Measurements from ENCODE around the gene SRRM4.

SRRM4 gene

DNA sequence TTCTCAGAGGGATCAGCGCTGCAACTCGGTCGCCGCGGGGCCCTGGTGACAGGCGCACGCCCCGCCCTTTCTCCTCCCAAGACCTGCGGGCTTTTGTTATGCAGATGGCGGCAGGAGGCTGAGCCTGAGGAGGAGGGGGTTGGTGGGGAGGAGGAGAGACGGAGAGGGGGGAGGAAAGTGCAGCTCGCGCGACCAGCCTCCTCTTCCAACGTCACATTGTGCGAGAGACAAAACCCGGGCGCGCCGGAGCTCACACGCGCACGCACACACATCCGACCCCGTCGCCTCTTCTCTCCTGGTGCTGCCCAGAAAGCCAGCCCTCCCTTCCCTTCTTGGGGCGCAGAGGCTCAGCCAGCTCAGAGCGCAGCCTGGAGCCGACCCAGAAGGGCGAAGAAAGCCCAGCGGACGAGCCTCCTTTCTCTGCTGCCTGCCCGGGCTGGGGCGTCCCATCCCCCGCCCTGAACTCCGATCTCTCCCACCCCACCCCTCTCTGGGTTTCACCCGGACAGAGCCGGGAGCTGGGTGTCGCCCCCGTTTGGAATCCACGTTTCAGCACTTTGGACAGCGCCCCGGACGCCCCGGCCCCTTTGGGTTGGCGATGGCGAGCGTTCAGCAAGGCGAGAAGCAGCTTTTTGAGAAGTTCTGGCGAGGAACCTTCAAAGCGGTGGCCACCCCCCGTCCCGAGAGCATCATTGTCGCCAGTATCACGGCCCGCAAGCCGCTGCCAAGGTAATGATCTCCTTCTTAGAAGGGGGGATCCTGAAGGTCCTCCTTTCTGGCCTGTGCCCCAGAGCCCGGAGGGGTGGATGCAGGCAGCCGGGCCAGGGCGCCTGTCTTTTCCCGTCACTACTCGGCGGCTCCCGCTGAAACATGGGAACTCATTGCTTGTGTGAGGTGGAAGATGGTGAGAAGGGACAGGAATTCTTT is at the start of gene SRRM4:
Gene SRRM4, plus strand, starts transcription at position 257 of the 927 bp plus-strand sequence. Its CDS starts 342 bp downstream, at position 599.
- peaks cover 0 to 12% of the 10 kb centered on the region in 2 donors for H3K4me1 ChIP-seq (ENCODE audit: control insufficient read depth in 1 of 2, insufficient read depth in 2 of 2, low read length in 2 of 2)
- H3K36me3 ChIP-seq (ENCODE audit: control insufficient read depth in 1 of 2, insufficient read depth in 2 of 2, low read length in 2 of 2): no peaks in the 10 kb centered on the region
- H3K9me3 ChIP-seq (ENCODE audit: control insufficient read depth in 1 of 2, low read length in 2 of 2): no peaks in the 10 kb centered on the region
- peaks cover 23% of the 10 kb centered on the region for H3K27me3 ChIP-seq (ENCODE audit: low read depth, low read length)
- peak within 1 kb of the TSS in 1 of 2 donors; percentile 41 for H3K4me3 ChIP-seq (ENCODE audit: low read depth in 1 of 2, low read length in 2 of 2)
- no peak within 1 kb of the TSS for H3K27ac ChIP-seq (ENCODE audit: low read length)

DNA sequence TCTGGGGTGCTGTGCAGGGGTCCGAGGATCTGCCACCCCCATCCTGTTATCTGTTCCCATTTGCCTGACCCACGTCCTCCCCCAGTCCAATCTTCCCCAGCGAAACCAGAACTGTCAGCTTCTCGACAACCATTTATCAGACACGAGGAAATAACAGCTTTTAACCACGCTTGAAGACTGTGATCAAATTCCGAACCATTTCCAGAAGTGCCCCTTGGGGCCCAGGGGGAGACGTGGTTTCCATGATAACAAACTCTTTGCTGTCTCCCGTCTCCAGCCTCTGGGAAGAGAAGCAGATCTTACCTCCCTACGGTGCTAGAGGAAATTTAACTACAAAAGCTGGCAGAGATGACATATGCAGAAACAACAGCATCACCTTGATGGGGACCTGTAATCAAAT is 35.1 kb upstream of the SRRM4 start:
- no peak overlapping the region for H3K4me3 ChIP-seq (ENCODE audit: low read depth in 1 of 2, low read length in 2 of 2)
- H3K27ac ChIP-seq (ENCODE audit: low read length): no peak overlapping the region
- H3K27me3 ChIP-seq (ENCODE audit: low read depth, low read length): no peaks in the 10 kb centered on the region
- no peaks in the 10 kb centered on the region for H3K4me1 ChIP-seq (ENCODE audit: control insufficient read depth in 1 of 2, insufficient read depth in 2 of 2, low read length in 2 of 2)
- no peaks in the 10 kb centered on the region for H3K9me3 ChIP-seq (ENCODE audit: control insufficient read depth in 1 of 2, low read length in 2 of 2)
- H3K36me3 ChIP-seq (ENCODE audit: control insufficient read depth in 1 of 2, insufficient read depth in 2 of 2, low read length in 2 of 2): no peaks in the 10 kb centered on the region

- H3K27me3 ChIP-seq (ENCODE audit: low read depth, low read length): no peaks in the 10 kb centered on the region
Measured at GRCh38 chr12:118958520-118958919, 22.8 kb upstream of the SRRM4 start.

DNA sequence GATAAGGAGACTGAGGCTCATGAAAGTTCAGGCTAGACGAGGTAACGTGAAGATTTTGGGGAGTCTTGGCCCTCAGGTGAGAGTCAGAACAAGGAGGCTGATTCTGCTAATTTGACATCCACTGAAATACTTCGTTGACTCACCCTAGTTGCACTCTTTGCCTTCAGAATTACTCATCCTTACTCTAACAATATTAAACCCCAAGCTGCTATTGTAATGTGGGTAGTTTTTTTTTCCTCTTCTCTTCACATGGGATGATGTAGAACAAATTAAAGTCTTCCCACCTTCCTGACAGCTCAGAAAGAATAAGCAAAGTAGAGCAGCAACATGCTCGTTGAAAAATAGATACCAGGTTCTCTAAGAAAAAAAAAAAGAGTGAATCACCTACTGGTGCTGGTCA is 22.0 kb upstream of the SRRM4 start:
- Histone ChIP-seq H3K4me3 (ENCODE audit: low read depth in 1 of 2, low read length in 2 of 2) (no peak overlapping the region), H3K27me3 (ENCODE audit: low read depth, low read length) (no peaks in the 10 kb centered on the region), H3K9me3 (ENCODE audit: control insufficient read depth in 1 of 2, low read length in 2 of 2) (peaks cover 0 to 3% of the 10 kb centered on the region in 2 donors), H3K36me3 (ENCODE audit: control insufficient read depth in 1 of 2, insufficient read depth in 2 of 2, low read length in 2 of 2) (no peaks in the 10 kb centered on the region), H3K4me1 (ENCODE audit: control insufficient read depth in 1 of 2, insufficient read depth in 2 of 2, low read length in 2 of 2) (no peaks in the 10 kb centered on the region), H3K27ac (ENCODE audit: low read length) (no peak overlapping the region)

More at GRCh38 chr12:118958520-118958919, 22.8 kb upstream of the SRRM4 start:
- no peak overlapping the region for H3K4me3 ChIP-seq (ENCODE audit: low read depth in 1 of 2, low read length in 2 of 2)
- no peaks in the 10 kb centered on the region for H3K36me3 ChIP-seq (ENCODE audit: control insufficient read depth in 1 of 2, insufficient read depth in 2 of 2, low read length in 2 of 2)
- H3K27ac ChIP-seq (ENCODE audit: low read length): no peak overlapping the region
- H3K4me1 ChIP-seq (ENCODE audit: control insufficient read depth in 1 of 2, insufficient read depth in 2 of 2, low read length in 2 of 2): no peaks in the 10 kb centered on the region
- peaks cover 0 to 3% of the 10 kb centered on the region in 2 donors for H3K9me3 ChIP-seq (ENCODE audit: control insufficient read depth in 1 of 2, low read length in 2 of 2)

DNA sequence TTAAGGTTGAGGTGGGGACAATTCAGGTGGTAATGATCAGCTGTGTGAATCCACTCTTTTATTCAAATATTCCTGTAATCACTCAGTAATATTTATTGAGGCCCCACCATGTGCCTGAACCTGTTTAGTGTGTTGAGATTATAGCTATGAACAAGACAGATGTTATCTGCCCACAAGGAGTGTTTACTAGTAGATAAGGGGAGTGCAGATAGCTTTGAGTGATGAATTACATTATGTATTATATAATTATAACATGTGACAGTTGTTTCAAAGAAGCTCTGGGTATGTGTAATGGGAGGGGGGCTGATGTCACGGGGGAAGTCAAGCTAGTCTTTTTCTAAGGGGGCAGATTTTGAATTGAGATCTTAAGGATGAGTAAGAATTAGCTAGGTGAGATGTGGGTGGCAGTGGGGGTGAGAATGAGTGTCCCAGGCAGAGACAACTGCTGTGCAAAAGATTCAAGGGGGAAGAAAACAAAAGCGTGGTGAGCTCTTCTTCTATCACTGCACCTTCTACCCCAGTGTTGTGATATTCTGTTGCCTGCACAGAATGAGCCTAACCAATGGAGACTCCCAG is 21.3 kb upstream of the SRRM4 start:
- H3K27ac ChIP-seq (ENCODE audit: low read length): no peak overlapping the region
- H3K36me3 ChIP-seq (ENCODE audit: control insufficient read depth in 1 of 2, insufficient read depth in 2 of 2, low read length in 2 of 2): no peaks in the 10 kb centered on the region
- H3K27me3 ChIP-seq (ENCODE audit: low read depth, low read length): no peaks in the 10 kb centered on the region
- peaks cover 0 to 3% of the 10 kb centered on the region in 2 donors for H3K9me3 ChIP-seq (ENCODE audit: control insufficient read depth in 1 of 2, low read length in 2 of 2)
- no peak overlapping the region for H3K4me3 ChIP-seq (ENCODE audit: low read depth in 1 of 2, low read length in 2 of 2)
- H3K4me1 ChIP-seq (ENCODE audit: control insufficient read depth in 1 of 2, insufficient read depth in 2 of 2, low read length in 2 of 2): no peaks in the 10 kb centered on the region

DNA sequence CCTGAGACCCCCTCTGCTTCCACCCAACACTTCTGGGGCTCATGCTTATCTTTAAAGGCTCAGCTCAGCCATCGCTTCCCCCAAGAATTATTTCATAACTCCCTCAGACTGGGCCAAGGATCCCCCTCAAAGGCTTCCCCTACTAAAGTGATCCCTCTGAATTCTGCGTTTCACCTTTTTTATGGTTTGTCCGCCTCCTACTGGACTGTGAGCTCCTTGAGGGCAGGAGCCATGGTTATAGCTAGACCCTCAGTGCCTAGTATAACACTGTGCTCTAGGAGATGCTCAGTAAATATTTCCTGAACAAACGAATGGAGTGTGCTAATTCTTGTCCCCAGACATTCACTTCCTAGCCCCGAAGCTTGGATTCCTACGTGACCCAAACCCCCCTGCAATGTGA is 20.5 kb upstream of the SRRM4 start:
- H3K4me3 ChIP-seq (ENCODE audit: low read depth in 1 of 2, low read length in 2 of 2): no peak overlapping the region
- no peaks in the 10 kb centered on the region for H3K27me3 ChIP-seq (ENCODE audit: low read depth, low read length)
- no peak overlapping the region for H3K27ac ChIP-seq (ENCODE audit: low read length)
- peaks cover 0 to 3% of the 10 kb centered on the region in 2 donors for H3K9me3 ChIP-seq (ENCODE audit: control insufficient read depth in 1 of 2, low read length in 2 of 2)
- H3K36me3 ChIP-seq (ENCODE audit: control insufficient read depth in 1 of 2, insufficient read depth in 2 of 2, low read length in 2 of 2): no peaks in the 10 kb centered on the region
- no peaks in the 10 kb centered on the region for H3K4me1 ChIP-seq (ENCODE audit: control insufficient read depth in 1 of 2, insufficient read depth in 2 of 2, low read length in 2 of 2)

GRCh38 chr12:118964988-118965387 is 16.4 kb upstream of the SRRM4 start:
- H3K36me3 ChIP-seq (ENCODE audit: control insufficient read depth in 1 of 2, insufficient read depth in 2 of 2, low read length in 2 of 2): no peaks in the 10 kb centered on the region

GRCh38 chr12:118970856-118971255 is 10.5 kb upstream of the SRRM4 start:
- no peaks in the 10 kb centered on the region for H3K27me3 ChIP-seq (ENCODE audit: low read depth, low read length)
- no peak overlapping the region for H3K27ac ChIP-seq (ENCODE audit: low read length)
- no peaks in the 10 kb centered on the region for H3K9me3 ChIP-seq (ENCODE audit: control insufficient read depth in 1 of 2, low read length in 2 of 2)

More at GRCh38 chr12:118964988-118965387, 16.4 kb upstream of the SRRM4 start:
- H3K27ac ChIP-seq (ENCODE audit: low read length): no peak overlapping the region
- H3K9me3 ChIP-seq (ENCODE audit: control insufficient read depth in 1 of 2, low read length in 2 of 2): peaks cover 0 to 3% of the 10 kb centered on the region in 2 donors
- H3K27me3 ChIP-seq (ENCODE audit: low read depth, low read length): no peaks in the 10 kb centered on the region
- H3K4me3 ChIP-seq (ENCODE audit: low read depth in 1 of 2, low read length in 2 of 2): no peak overlapping the region
- H3K4me1 ChIP-seq (ENCODE audit: control insufficient read depth in 1 of 2, insufficient read depth in 2 of 2, low read length in 2 of 2): no peaks in the 10 kb centered on the region

GRCh38 chr12:118972982-118973381 is 8.4 kb upstream of the SRRM4 start:
- H3K36me3 ChIP-seq (ENCODE audit: control insufficient read depth in 1 of 2, insufficient read depth in 2 of 2, low read length in 2 of 2): no peaks in the 10 kb centered on the region
- no peaks in the 10 kb centered on the region for H3K27me3 ChIP-seq (ENCODE audit: low read depth, low read length)
- no peak overlapping the region for H3K4me3 ChIP-seq (ENCODE audit: low read depth in 1 of 2, low read length in 2 of 2)
- H3K9me3 ChIP-seq (ENCODE audit: control insufficient read depth in 1 of 2, low read length in 2 of 2): no peaks in the 10 kb centered on the region
- H3K27ac ChIP-seq (ENCODE audit: low read length): no peak overlapping the region
- no peaks in the 10 kb centered on the region for H3K4me1 ChIP-seq (ENCODE audit: control insufficient read depth in 1 of 2, insufficient read depth in 2 of 2, low read length in 2 of 2)

More at GRCh38 chr12:118970856-118971255, 10.5 kb upstream of the SRRM4 start:
- Histone ChIP-seq H3K4me3 (ENCODE audit: low read depth in 1 of 2, low read length in 2 of 2) (no peak overlapping the region), H3K36me3 (ENCODE audit: control insufficient read depth in 1 of 2, insufficient read depth in 2 of 2, low read length in 2 of 2) (no peaks in the 10 kb centered on the region), H3K4me1 (ENCODE audit: control insufficient read depth in 1 of 2, insufficient read depth in 2 of 2, low read length in 2 of 2) (no peaks in the 10 kb centered on the region)

GRCh38 chr12:118979763-118980406 is 1.5 kb upstream of the SRRM4 start:
- Histone ChIP-seq H3K4me3 (ENCODE audit: low read depth in 1 of 2, low read length in 2 of 2) (no peak overlapping the region), H3K4me1 (ENCODE audit: control insufficient read depth in 1 of 2, insufficient read depth in 2 of 2, low read length in 2 of 2) (peaks cover 0 to 12% of the 10 kb centered on the region in 2 donors), H3K9me3 (ENCODE audit: control insufficient read depth in 1 of 2, low read length in 2 of 2) (no peaks in the 10 kb centered on the region)

DNA sequence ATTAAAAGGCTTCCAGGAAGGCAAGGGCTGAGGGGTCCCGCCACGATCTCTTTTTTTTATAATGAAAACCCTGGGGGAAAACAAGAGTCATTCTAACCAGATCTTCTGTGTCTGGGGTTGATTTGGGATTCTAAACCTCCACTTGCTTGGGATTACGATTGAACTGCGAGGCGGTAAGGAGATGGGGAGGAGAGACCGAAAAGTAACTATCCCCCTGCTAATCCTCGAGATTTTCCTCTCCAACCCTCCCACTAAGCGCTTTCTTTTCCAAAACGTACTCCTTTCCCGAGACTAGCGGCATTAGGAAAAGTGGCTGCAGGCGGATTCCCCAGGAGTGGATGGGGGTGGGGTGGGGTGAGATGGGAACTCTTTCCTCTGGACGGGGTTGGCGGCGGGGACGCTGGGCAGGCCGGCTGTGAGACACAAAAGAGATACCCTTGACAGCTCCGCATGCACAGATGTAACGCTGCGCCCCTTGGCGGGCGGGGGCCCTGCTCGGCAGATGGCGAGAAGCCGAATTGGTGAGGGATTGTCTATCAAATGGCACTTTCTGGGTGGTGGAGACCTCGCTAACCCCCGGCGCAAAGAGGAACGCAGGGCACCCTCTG is 830 bp upstream of the SRRM4 start:
- H3K4me1 ChIP-seq (ENCODE audit: control insufficient read depth in 1 of 2, insufficient read depth in 2 of 2, low read length in 2 of 2): peaks cover 0 to 12% of the 10 kb centered on the region in 2 donors
- H3K9me3 ChIP-seq (ENCODE audit: control insufficient read depth in 1 of 2, low read length in 2 of 2): no peaks in the 10 kb centered on the region
- H3K4me3 ChIP-seq (ENCODE audit: low read depth in 1 of 2, low read length in 2 of 2): no peak overlapping the region
- H3K36me3 ChIP-seq (ENCODE audit: control insufficient read depth in 1 of 2, insufficient read depth in 2 of 2, low read length in 2 of 2): no peaks in the 10 kb centered on the region
- H3K27ac ChIP-seq (ENCODE audit: low read length): no peak overlapping the region
- peaks cover 23% of the 10 kb centered on the region for H3K27me3 ChIP-seq (ENCODE audit: low read depth, low read length)

More at GRCh38 chr12:118979763-118980406, 1.5 kb upstream of the SRRM4 start:
- Histone ChIP-seq H3K36me3 (ENCODE audit: control insufficient read depth in 1 of 2, insufficient read depth in 2 of 2, low read length in 2 of 2) (no peaks in the 10 kb centered on the region), H3K27ac (ENCODE audit: low read length) (no peak overlapping the region), H3K27me3 (ENCODE audit: low read depth, low read length) (peaks cover 23% of the 10 kb centered on the region)

Measured in muscle layer of duodenum (tissue), 2 donors.